Hepatocyte (in vitro differentiated cells): ENCODE results near the gene BCL2. TPM values are rescaled to one million over a fixed set of nuclear protein-coding genes. Genes with fewer than 3 reads are reported as not detected.

Source experiments
- DNase-seq: peaks from one replicate; pipeline ENCODE4 v3.0.0-alpha.2; 2016; ENCODE audit warnings: low spot score
- H2AFZ ChIP-seq: fragments of 200-600 bp; sonication (generic); 2 replicates; pipeline ENCODE4 v1.6.0; 2016; ENCODE audit warnings: antibody characterized with exemption, mild to moderate bottlenecking
- H3K27ac ChIP-seq: fragments of 200-600 bp; sonication (generic); 2 replicates; pipeline ENCODE4 v1.5.1; 2016; ENCODE audit warnings: mild to moderate bottlenecking
- H3K27me3 ChIP-seq: fragments of 200-600 bp; sonication (generic); 2 replicates; pipeline ENCODE4 v1.6.1; 2016
- H3K36me3 ChIP-seq: fragments of 200-600 bp; sonication (generic); replicated peaks from 2 replicates; pipeline ENCODE4 v1.5.1; 2016; ENCODE audit warnings: low read depth; ENCODE audit not compliant: insufficient read depth
- H3K4me1 ChIP-seq: fragments of 200-600 bp; sonication (generic); 2 replicates; pipeline ENCODE4 v1.5.1; 2016; ENCODE audit warnings: mild to moderate bottlenecking, moderate library complexity; ENCODE audit not compliant: insufficient read depth
- H3K4me2 ChIP-seq: fragments of 200-600 bp; sonication (generic); 2 replicates; pipeline ENCODE4 v1.6.0; 2016
- H3K4me3 ChIP-seq: fragments of 200-600 bp; sonication (generic); 2 replicates; pipeline ENCODE4 v1.5.1; 2016; ENCODE audit warnings: mild to moderate bottlenecking
- H3K79me2 ChIP-seq: fragments of 200-600 bp; sonication (generic); 2 replicates; pipeline ENCODE4 v1.6.0; 2017; ENCODE audit warnings: mild to moderate bottlenecking
- H3K9me2 ChIP-seq: fragments of 200-600 bp; sonication (generic); replicated peaks from 2 replicates; pipeline ENCODE4 v1.6.0; 2017; ENCODE audit warnings: mild to moderate bottlenecking; ENCODE audit not compliant: insufficient read depth
- H3K9me3 ChIP-seq: fragments of 200-600 bp; sonication (generic); 2 replicates; pipeline ENCODE4 v1.5.1; 2016; ENCODE audit warnings: low read depth, mild to moderate bottlenecking
- H4K20me1 ChIP-seq: fragments of 200-600 bp; sonication (generic); 2 replicates; pipeline ENCODE4 v1.6.0; 2016; ENCODE audit warnings: mild to moderate bottlenecking; ENCODE audit not compliant: insufficient read depth, poor library complexity, severe bottlenecking
- CTCF ChIP-seq: fragments of 200-600 bp; sonication (generic); IDR thresholded peaks from 2 replicates; pipeline ENCODE4 v1.5.1; 2016; ENCODE audit warnings: antibody characterized with exemption, mild to moderate bottlenecking; ENCODE audit not compliant: poor library complexity
- EZH2 ChIP-seq: fragments of 200-600 bp; sonication (generic); IDR thresholded peaks from 2 replicates; pipeline ENCODE4 v1.6.1; 2016; ENCODE audit warnings: antibody characterized with exemption, mild to moderate bottlenecking, borderline replicate concordance
- EZH2phosphoT487 ChIP-seq: fragments of 200-600 bp; sonication (generic); IDR thresholded peaks from one replicate; pipeline ENCODE4 v1.6.1; 2018; ENCODE audit warnings: antibody characterized with exemption, mild to moderate bottlenecking, low read depth, moderate library complexity; ENCODE audit not compliant: unreplicated experiment, severe bottlenecking
- WGBS: methylation state at CpG from one replicate; pipeline ENCODE4 v1.1.6; 2016; ENCODE audit warnings: low lambda C conversion rate; ENCODE audit errors: missing lambda C conversion rate; 5-methylcytosine and 5-hydroxymethylcytosine counted together
- polyA plus RNA-seq: library from polyadenylated mRNA; unstranded; fragments of >200 nt; fragmentation: Nextera tagmentation; extraction: Ambion mirVana; gene quantifications from 2 replicates; pipeline ENCODE4 v1.2.1, GENCODE V29; 2016
- total RNA-seq: library from RNA; depleted of rRNA; stranded (reverse); fragments of >200 nt; gene quantifications from 2 replicates; pipeline ENCODE4 v1.2.3, GENCODE V29; 2014

BCL2 gene
- total and polyA plus RNA-seq, 2 experiments from 2014 or later, result 1.0 to 11.4 TPM

- Histone ChIP-seq H3K36me3 (no peaks in the 10 kb centered on the region), H4K20me1 (peaks cover 14% of the 10 kb centered on the region), H3K27ac (no peak overlapping the region), H3K9me2 (no peaks in the 10 kb centered on the region), H3K79me2 (peaks cover 3% of the 10 kb centered on the region), H3K4me3 (no peak overlapping the region), H3K4me2 (peak overlapping the region; percentile 91), H3K27me3 (peaks cover 14% of the 10 kb centered on the region), H2AFZ (no peak overlapping the region), H3K9me3 (no peaks in the 10 kb centered on the region), H3K4me1 (peaks cover 15% of the 10 kb centered on the region)
- no peak for TF ChIP-seq CTCF
- no peak for TF ChIP-seq EZH2phosphoT487
- no peak for DNase-seq
- WGBS, result 94% methylated on average over 4 of the region's 4 CpGs
Observed at GRCh38 chr18:63316612-63317555, 2.7 kb downstream of the BCL2 start.

GRCh38 chr18:63315876-63316275, 3.7 kb downstream of the BCL2 start:
- Histone ChIP-seq H3K4me2 (peak overlapping the region; percentile 91), H3K36me3 (no peaks in the 10 kb centered on the region), H4K20me1 (peaks cover 14% of the 10 kb centered on the region), H3K27ac (no peak overlapping the region), H3K9me2 (no peaks in the 10 kb centered on the region), H2AFZ (no peak overlapping the region), H3K79me2 (peaks cover 3% of the 10 kb centered on the region), H3K4me3 (no peak overlapping the region), H3K27me3 (peaks cover 14% of the 10 kb centered on the region), H3K4me1 (peaks cover 11% of the 10 kb centered on the region), H3K9me3 (no peaks in the 10 kb centered on the region)
- TF ChIP-seq EZH2 (no peak), CTCF (no peak), EZH2phosphoT487 (no peak)
- no peak for DNase-seq

- Histone ChIP-seq H3K9me2 (no peaks in the 10 kb centered on the region), H3K4me3 (no peak overlapping the region), H2AFZ (no peak overlapping the region), H3K4me1 (peaks cover 8% of the 10 kb centered on the region), H4K20me1 (peaks cover 14% of the 10 kb centered on the region), H3K27ac (no peak overlapping the region), H3K4me2 (peak overlapping the region; percentile 91), H3K79me2 (peaks cover 3% of the 10 kb centered on the region), H3K9me3 (no peaks in the 10 kb centered on the region), H3K27me3 (peaks cover 14% of the 10 kb centered on the region), H3K36me3 (no peaks in the 10 kb centered on the region)
- TF ChIP-seq EZH2phosphoT487, result no peak
- no peak for TF ChIP-seq EZH2
- TF ChIP-seq CTCF, result no peak
- WGBS, result 89% methylated on average over 3 of the region's 3 CpGs
- no peak for DNase-seq
Observed at GRCh38 chr18:63315131-63315662, 4.4 kb downstream of the BCL2 start.
